AG08396 (cell line): Measurements from ENCODE around the gene LCN9.
"Not testable (repeated sequence)": the region's sequence is repeated elsewhere in the genome, so short reads cannot be mapped to it uniquely, and the experiment has no call there.

ENCODE experiments used
- DNase-seq: peaks from one replicate; pipeline ENCODE4 v3.0.0; 2012; ENCODE audit warnings: low spot score, mixed read lengths

Gene LCN9

GRCh38 chr9:135647884-135648283, 15.2 kb upstream of the LCN9 start:
- no peak for DNase-seq

DNA sequence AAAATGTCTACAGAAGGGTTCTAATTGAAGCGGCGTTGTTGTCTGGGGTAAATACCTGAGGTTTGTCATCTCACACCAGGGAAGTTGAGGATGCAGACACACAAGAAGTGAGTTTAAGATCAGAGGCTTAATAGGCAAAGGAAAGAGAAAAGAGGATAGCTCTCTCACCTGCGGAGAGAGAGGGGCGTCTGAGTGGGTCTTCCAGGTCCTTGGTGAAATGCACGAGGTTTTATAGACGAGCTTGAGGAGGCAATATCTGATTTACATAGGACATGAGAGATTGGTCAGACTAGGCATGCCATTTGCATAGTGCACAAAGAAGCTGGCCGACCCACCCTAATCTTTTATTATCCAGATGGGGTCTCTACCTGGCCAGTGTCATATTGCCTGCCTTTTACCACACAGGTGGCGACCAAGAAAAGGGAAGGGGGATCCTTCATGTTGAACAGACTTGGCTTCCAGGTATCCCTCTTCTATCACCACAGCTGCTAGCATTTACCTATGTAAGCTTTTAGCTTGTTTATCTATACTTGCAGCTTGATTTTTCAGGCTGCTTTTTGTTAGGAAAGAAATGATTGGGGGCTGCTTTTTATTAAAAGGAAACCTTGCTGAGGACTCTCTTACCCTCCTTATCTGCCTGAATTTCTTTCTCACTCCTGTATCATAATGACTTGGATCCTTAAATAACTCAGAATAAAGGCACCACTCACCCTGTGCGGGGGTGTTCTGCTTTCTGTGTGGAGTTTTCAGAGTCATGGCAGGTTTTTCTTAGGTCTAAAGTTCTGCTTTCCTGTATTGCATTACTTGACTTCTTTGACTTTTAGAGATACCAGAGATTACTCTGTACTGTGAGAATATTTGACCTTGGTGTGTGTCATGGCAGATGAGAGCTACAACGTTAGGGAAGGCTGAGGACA, 14.4 kb upstream of the LCN9 start:
- no peak for DNase-seq

GRCh38 chr9:135649508-135649907, 13.6 kb upstream of the LCN9 start:
- no peak for DNase-seq

DNA sequence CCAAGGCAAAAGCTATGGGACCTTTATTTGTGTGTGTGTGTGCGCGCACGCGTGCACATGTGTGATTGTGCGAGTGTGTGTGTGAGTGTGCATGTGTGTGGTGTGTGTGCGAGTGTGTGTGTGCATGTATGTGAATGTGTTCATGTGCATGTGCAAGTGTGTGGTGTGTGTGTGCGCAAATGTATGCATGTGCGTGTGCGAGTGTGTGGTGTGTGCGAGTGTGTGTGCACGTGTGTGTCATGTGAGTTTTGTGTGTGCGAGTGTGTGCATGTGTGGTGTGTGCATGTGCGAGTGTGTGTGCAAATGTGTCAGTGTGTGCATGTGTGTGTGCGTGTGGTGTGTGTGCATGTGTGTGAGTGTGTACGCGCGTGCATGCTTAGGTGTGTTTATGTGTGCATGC, 12.7 kb upstream of the LCN9 start:
- no peak for DNase-seq

DNA sequence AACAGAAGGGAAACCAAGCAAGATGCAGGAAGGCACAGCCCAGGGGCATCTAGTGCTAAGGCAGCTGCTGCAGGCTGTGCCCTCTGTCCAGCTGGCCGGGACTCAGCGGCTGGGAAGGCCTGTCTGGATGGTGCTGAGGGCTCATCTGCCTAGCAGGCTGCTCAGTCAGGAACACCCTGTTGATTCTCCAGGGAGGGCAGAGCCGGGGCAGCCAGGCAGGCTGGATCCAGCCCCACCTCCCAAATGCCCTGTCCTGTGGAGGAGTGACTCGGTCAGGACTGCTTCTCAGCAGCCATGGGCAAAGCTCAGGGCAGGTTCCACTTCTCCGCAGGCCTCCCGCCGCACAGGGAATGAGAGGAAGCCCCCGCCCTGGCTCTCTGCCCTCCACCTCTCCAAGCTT, 7.8 kb upstream of the LCN9 start:
- no peak for DNase-seq

DNA sequence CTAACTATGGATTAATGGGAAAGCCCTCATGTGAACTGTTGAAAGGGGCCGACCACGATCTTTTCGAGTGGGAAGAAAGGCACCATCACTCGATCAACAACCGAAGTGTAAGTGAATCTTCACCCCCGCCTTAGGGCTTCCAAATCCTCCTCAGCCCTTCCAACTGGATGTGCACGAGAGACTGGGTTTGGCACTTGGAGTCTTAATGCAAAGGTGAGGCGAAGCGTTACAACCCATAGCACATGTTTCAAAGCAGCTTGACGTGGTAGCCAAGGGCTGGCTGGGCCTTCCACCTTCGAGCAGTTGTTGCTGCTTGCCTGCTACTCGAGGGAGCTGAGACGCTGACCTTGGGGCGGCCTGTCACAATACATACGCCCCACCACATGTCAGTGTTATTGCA, 5.7 kb upstream of the LCN9 start:
- DNase-seq = no peak

- DNase-seq = no peak
Measured at GRCh38 chr9:135659252-135659651, 3.9 kb upstream of the LCN9 start.

DNA sequence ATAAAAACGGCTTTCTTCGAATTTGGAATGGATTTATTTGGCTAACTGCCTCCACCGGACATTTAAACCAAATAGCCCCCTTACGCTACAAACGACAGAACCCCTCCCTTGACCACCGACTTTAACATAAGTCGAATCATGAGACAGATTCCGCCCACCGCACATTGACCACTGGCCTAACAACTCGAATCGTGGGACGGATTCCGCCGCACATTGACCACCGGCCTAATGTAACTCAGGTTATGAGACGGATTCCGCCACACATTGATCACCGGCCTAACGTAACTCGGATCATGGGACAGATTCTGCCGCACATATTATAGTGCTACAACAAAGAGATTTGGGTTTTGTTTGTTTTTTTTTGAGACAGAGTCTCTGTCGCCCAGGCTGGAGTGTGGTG, 2.7 kb upstream of the LCN9 start:
- DNase-seq = no peak

DNA sequence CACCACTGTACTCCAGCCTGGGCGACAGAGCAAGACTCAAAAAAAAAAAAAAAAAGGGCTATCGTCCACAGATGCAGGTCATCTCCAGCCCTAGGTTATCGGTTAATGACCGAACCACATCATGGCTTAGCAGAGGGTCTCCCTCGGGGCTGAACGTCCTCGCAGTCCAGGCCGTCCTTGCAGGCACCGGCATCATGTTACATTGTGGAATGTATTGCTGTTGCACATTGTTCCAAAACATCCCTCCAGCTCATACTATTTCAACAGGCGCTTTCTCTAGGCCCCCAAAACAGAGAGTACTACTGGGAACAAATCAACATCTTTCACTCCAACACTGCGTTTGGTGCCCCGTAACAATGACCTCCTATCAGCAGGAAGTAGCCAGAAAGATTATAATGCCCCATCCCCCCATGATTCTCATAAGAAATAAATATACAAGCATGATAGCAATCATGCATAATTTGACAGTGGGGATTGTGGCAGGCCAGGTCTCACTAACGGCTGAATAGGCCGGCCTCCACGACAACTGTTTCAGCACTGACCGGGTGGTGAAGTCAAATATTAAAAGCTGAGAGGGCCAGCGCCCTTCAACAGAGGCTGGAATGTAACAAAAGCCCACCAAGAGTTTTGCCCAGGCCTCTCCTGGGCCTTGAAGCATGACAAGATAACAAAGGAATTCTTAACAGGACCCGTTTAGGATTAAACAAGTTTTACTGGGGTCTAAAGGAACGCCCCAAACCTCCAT, 1.1 kb upstream of the LCN9 start:
- peak; percentile 1 for DNase-seq

- DNase-seq = no peak
Measured at GRCh38 chr9:135663451-135663770, 302 bp downstream of the LCN9 start.

DNA sequence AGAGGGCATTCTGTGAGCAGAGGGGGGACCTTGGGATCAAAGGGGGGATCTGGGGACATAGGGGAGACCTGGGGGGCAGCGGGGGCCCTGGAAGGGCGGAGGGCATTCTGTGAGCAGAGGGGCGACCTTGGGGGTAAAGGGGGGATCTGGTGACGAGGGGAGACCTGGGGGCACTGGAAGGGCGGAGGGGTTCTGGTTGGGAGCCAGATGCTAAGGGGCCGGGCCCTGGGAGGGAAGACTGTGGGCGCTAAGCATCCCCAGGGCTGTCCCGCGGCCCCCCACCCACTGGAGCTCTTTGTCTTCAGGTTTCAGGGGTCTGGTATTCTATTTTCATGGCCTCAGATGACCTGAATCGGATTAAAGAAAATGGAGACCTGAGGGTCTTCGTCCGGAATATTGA, 748 bp downstream of the LCN9 start:
- DNase-seq = peak; percentile 1

DNA sequence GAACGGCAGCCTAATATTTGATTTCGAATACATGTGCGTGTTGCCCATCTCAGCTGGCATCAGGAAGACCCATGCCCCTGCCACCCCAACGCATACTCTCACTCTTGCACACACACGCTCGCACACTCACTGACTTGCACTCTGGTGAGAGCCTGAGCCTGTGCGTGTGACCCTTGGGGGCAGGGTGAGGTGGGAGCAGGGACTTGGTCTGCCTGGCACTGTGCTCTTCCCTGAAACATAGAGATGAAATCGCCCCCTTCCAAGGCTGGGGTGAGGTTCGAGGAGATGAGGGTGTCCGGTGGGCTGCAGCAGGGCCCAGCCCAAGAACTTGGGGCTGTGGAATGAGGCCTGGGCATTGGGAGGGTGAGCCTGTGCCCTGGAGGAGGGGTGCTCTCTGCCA, 1.2 kb downstream of the LCN9 start:
- no peak for DNase-seq

- DNase-seq = peak; percentile 3
Measured at GRCh38 chr9:135664801-135665794, 2.0 kb downstream of the LCN9 start.

DNA sequence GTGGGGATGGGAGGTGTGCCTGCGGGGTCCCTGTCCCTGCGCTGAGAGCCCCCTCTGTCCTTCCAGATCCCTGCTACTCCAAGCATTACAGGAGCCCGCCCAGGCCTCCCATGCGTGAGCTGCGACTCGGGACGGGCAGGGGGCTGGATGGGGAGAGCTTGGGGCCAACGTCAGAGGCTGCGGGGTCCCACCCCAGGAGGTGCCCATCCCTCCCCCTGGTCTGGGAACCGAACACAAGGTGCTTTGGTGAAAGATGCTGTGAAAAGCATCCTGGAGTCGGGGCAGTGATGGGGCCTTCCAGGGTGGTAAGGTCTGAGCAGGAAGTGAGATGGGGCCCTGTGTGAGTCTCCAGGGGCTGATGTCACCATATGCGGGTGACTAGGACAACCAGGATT, 2.7 kb downstream of the LCN9 start:
- peak; percentile 4 for DNase-seq

- DNase-seq = peak; percentile 1
Measured at GRCh38 chr9:135666534-135667462, 3.7 kb downstream of the LCN9 start.

DNA sequence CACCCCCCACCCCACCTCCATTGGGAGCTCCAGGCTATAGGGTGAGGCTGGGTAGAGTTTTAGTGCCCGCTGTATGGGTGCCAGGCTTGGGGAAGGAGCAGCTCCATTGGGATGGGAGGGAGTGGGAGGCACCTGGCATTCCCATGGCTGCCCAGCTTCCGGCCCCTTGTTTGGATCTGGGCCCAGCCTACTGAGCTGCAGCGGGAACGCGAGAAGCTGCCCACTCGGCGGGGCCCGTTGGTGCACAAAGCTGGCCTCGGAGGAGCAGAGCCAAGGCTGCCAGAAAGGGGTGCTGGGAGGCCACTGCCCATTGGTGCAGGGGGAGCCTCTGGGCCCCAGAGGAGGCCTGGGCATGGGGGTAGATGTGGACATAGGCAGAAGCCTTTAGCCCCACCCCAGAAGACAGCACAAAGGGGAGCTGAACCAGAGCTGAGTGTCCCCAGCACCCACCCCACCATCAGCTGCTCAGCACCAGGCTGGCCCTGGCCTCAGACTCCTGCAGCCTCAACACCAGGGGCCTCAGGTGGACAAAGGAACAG, 4.4 kb downstream of the LCN9 start:
- peak; percentile 2 for DNase-seq

- not testable (repeated sequence) for DNase-seq
Measured at GRCh38 chr9:135669018-135669417, 5.9 kb downstream of the LCN9 start.

GRCh38 chr9:135669616-135670285, 6.6 kb downstream of the LCN9 start:
- peak; percentile 5 for DNase-seq

DNA sequence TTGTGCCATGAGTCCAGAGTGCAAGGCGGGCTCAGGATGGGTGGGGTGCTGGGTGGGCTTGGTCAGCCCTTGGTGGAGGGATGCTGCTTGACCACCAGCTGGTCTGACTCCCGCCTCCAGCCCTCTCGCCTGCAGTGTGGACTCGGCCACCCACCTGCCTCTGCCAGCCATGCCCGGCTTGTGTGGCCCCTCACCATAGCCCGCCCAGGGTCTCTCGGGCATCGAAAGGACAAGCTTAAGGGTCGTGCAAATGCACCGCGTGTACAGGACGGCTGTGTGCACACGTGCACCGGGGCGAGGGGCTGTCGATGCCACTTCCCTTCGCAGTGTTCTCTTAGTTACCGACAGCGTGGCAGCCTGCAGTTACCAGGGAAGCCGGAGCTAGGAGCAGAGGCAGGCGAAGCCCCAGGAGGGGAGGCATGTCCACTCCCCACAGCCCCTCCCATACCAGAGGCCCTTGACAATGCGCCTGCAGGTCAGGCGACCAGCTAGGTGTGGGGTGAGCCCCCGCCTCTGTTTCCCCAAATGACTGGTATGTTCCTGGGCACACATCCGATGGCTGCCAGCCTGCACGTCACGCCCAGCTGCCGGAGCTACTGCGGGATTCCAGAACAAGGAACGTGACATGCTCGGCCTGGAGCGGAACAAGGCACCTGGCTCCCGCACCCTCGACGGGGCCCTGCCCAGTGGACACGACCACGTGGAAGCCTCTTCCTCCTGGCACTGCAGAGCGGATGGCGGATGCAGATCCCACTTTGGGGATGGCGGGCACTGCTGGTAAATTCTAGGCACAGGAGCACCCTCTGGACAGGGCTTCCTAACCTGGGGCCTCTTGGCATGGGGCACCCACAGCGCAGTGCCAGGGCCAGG, 7.8 kb downstream of the LCN9 start:
- DNase-seq = no peak
